ENCODE results near the gene ITK.
"Not testable (repeated sequence)": the region's sequence is repeated elsewhere in the genome, so short reads cannot be mapped to it uniquely, and the experiment has no call there.

The ITK gene

GRCh38 chr5:157241483-157241882, 60.8 kb downstream of the ITK start:
- TF ChIP-seq CTCF (conservative IDR thresholded peaks at IDR 0.05), result no peak
- H3K27ac ChIP-seq, result no peak overlapping the region

- not testable (repeated sequence) for H3K27ac ChIP-seq
These were observed 64.1 kb downstream of the ITK start for GRCh38 chr5:157244704-157245103.

GRCh38 chr5:157245476-157245875, 64.8 kb downstream of the ITK start:
- no peak for TF ChIP-seq CTCF (conservative IDR thresholded peaks at IDR 0.05)
- H3K27ac ChIP-seq, result no peak overlapping the region

- no peak for TF ChIP-seq CTCF (conservative IDR thresholded peaks at IDR 0.05)
These were observed 65.2 kb downstream of the ITK start for GRCh38 chr5:157245886-157246285.

GRCh38 chr5:157247267-157247666, 66.6 kb downstream of the ITK start:
- H3K27ac ChIP-seq, result no peak overlapping the region
- TF ChIP-seq CTCF (conservative IDR thresholded peaks at IDR 0.05), result no peak

More at GRCh38 chr5:157245886-157246285, 65.2 kb downstream of the ITK start:
- no peak overlapping the region for H3K27ac ChIP-seq

GRCh38 chr5:157248821-157249470, 68.3 kb downstream of the ITK start:
- no peak overlapping the region for H3K27ac ChIP-seq
- TF ChIP-seq CTCF (conservative IDR thresholded peaks at IDR 0.05), result no peak

GRCh38 chr5:157252711-157253465, 72.2 kb downstream of the ITK start:
- no peak overlapping the region for H3K27ac ChIP-seq
- no peak for TF ChIP-seq CTCF (conservative IDR thresholded peaks at IDR 0.05)

GRCh38 chr5:157253547-157253946, 72.9 kb downstream of the ITK start:
- no peak overlapping the region for H3K27ac ChIP-seq
- peak; percentile 88 for TF ChIP-seq CTCF (conservative IDR thresholded peaks at IDR 0.05)

All from VCaP (cell line).